ENCODE data around the gene PRKAB2.

DNA sequence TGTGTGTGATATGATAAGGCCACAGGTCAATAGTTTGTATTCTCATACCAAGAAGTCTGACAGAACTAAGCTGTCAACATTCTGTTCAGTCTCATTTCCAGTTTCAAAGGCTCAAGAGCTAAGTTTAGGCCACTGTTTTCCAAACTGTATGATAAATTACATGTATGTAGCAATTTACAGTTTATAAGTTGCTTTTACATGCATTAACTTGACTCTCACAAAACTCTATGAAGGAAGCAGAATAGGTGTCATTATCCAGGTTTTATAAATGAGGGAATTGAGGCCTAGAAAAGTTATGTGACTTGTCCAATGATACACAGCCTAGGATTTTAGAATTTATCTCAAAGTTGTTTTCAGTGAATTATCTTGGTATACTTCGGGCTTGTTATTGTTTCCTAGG is 29.5 kb upstream of the PRKAB2 start:
- TF ChIP-seq CTCF (IDR thresholded peaks at IDR 0.05; ENCODE audit: low read depth, low read length) = no peak
- no peak for TF ChIP-seq EZH2phosphoT487 (IDR thresholded peaks at IDR 0.05; ENCODE audit: low read depth)

Measured in OCI-LY3 (cell line).